Hepatic stellate cell (primary cell): ENCODE data around the gene ITPR3.

ENCODE experiments used
- DNase-seq: peaks from one replicate; pipeline ENCODE4 v3.0.0; 2011; ENCODE audit warnings: low spot score

Gene ITPR3

GRCh38 chr6:33719326-33719987, 98.3 kb downstream of the ITPR3 start:
- no peak for DNase-seq

- DNase-seq, result no peak
These were observed 99.9 kb downstream of the ITPR3 start for GRCh38 chr6:33720998-33721397.

GRCh38 chr6:33721508-33721907, 100.4 kb downstream of the ITPR3 start:
- no peak for DNase-seq

GRCh38 chr6:33722103-33722623, 101.0 kb downstream of the ITPR3 start:
- DNase-seq, result no peak

GRCh38 chr6:33723371-33724085, 102.4 kb downstream of the ITPR3 start:
- DNase-seq, result no peak

GRCh38 chr6:33724102-33725023, 103.2 kb downstream of the ITPR3 start:
- DNase-seq, result no peak

GRCh38 chr6:33725222-33725621, 104.1 kb downstream of the ITPR3 start:
- DNase-seq, result no peak

- DNase-seq, result no peak
These were observed 105.0 kb downstream of the ITPR3 start for GRCh38 chr6:33725891-33726673.

- no peak for DNase-seq
These were observed 105.6 kb downstream of the ITPR3 start for GRCh38 chr6:33726696-33727095.

- DNase-seq, result no peak
These were observed 106.0 kb downstream of the ITPR3 start for GRCh38 chr6:33727126-33727525.

- DNase-seq, result no peak
These were observed 106.8 kb downstream of the ITPR3 start for GRCh38 chr6:33727932-33728331.

GRCh38 chr6:33728438-33728837, 107.3 kb downstream of the ITPR3 start:
- no peak for DNase-seq

GRCh38 chr6:33729059-33729458, 107.9 kb downstream of the ITPR3 start:
- no peak for DNase-seq

GRCh38 chr6:33730611-33731010, 109.5 kb downstream of the ITPR3 start:
- no peak for DNase-seq

GRCh38 chr6:33731035-33731434, 109.9 kb downstream of the ITPR3 start:
- no peak for DNase-seq

GRCh38 chr6:33731751-33732282, 110.7 kb downstream of the ITPR3 start:
- no peak for DNase-seq

- no peak for DNase-seq
These were observed 111.3 kb downstream of the ITPR3 start for GRCh38 chr6:33732385-33732784.

GRCh38 chr6:33732817-33733708, 111.9 kb downstream of the ITPR3 start:
- DNase-seq, result no peak

- DNase-seq, result no peak
These were observed 112.5 kb downstream of the ITPR3 start for GRCh38 chr6:33733709-33734007.

GRCh38 chr6:33735216-33735615, 114.1 kb downstream of the ITPR3 start:
- no peak for DNase-seq
